GM21723 (cell line): ENCODE results near the gene IL27RA.
A peak's percentile ranks its signal among the peaks of the same experiment; 100 is the strongest.

ENCODE experiments used
- ATAC-seq: cut with Tn5 transposase; IDR thresholded peaks from one replicate; pipeline ENCODE4 v1.9.1; 2021; ENCODE audit warnings: mild to moderate bottlenecking, moderate library complexity; ENCODE audit not compliant: unreplicated experiment

The IL27RA gene

DNA sequence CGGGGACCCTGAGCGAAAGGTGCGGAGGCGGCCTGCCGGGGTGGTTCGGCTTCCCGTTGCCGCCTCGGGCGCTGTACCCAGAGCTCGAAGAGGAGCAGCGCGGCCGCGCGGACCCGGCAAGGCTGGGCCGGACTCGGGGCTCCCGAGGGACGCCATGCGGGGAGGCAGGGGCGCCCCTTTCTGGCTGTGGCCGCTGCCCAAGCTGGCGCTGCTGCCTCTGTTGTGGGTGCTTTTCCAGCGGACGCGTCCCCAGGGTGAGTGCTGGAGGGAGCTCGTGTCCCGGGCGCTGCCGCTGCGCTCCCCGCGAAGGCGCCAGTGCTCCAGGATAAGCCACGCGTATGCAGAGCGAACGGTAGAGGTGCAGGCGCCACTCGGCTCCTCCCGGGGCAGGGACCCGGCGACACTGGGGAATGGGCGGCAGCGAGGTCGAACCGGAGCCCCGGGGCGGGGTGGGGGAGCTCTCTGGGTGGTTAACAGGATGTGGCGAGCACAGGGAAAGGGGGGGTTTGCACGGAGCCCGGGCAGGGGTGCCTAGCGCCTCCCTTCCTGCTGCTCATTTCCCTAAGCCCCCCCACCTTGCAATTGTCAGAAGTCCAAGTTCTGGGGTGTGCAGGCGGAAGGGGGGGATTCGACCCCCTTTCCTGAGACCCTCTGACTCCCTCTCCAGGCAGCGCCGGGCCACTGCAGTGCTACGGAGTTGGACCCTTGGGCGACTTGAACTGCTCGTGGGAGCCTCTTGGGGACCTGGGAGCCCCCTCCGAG lies at the start of gene IL27RA:
Gene IL27RA (plus strand): TSS at position 44 of the 762 bp plus-strand sequence. CDS start 111 bp downstream, at position 155.
- ATAC-seq = no peak

DNA sequence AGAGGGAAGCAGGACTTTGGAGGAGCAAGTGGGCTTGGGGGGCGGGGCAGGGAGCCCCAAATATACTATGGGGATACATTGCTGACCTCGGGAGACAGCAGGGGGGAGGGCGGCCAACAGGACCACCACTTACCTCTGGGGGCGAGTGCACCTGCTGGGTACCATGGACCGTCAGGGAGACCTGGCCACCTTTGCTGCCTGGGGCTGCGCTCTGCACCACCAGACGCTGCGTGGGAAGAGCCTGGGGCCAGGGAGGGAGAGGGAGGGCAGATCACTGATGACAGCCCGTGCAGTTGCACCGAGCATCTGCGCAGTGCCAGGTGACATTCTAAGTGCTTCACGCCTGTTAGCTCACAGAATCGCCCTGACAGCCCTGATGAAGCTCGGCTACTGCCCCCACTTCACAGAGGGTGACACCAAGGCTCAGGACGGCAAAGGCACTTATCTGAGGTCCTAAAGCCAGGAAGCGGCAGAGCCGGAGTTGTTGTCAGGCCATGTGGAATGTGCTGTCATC lies 49.5 kb upstream of the IL27RA start:
- ATAC-seq = no peak

DNA sequence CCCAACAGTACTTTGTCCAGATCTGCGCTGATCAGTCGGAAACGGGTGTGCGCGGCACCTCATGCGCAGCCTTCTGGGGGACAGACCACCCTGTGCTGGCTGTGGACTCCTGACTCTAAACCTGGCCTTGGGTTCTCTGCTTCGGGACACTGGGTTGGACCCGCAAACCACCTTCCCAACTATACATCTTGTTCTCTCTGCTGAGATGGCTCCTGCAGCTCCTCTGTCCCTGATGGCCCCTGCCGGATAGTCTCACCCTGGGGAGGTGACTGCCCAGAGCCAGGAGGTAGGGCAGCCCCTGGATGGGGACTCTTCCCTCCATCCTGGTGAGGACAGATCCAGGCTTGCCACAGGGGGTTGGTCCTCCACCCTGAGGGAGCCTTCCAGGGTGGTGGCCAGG lies 48.8 kb upstream of the IL27RA start:
- no peak for ATAC-seq

DNA sequence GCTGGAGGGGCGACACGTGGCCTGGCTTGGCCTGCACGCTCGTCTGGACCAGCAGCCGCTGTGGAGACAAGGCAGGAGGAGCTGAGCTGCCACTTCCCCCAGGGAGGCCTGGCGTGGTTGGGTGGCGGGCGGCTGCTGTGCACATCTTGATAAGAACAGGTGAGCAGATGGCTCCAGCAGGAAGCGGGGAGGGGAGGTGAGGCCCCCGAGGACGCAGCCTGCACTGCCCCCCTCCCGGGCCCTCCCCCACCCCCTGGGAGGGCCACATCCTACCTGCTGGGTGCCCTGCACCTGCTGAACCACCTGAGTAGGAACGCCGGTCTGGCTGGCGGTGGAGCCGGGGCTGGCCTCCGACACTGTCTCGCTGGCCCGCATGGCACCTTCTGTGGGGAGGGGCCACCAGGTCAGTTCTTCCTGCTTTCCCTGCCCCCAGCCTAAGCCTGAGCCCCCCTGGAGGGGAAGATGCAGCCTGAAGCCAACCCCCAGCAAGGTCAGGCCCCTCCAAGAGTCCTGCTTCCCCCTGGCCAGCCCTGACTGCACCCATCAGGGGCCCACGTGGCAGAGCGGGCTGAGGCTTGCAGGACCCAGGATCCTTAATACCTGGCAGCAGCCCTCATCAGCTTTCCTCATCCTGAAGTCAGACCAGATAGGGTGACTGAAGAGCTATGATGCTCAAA lies 48.2 kb upstream of the IL27RA start:
- ATAC-seq = no peak

GRCh38 chr19:13984186-13984585 lies 47.4 kb upstream of the IL27RA start:
- no peak for ATAC-seq

DNA sequence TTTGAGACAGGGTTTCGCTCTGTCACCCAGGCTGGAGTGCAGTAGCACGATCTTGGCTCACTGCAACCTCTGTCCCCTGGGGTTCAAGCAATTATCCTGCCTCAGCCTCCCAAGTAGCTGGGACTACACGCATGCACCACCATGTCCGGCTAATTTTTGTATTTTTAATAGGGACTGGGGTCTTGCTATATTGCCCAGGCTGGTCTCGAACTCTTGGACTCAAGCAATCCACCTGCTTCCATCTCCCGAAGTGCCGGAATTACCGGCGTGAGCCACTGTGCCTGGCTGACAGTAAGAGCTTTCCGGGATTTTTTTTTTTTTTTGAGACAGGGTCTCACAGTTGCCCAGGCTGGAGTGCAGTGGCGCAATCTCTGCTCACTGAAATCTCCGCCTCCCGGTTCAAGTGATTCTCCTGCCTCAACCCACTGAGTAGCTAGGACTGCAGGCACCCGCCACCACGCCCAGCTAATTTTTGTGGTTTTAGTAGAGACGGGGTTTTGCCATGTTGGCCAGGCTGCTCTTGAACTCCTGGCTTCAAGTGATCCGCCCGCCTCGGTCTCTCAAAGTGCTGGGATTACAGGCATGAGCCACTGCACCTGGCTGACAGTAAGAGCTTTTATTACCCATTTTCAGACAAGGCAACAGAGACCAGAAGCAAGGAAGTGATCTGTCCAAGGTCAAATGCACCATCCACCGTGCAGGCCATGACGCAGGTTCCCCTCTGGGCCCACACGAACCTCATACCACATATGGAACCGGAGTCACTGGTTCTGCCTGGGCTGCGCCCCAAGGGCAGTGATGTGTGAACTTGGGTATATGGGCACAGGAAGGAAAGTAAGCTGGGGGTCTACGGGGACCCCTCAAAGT lies 46.5 kb upstream of the IL27RA start:
- ATAC-seq = no peak

- peak; percentile 8 for ATAC-seq
Measured at GRCh38 chr19:13985771-13986347, 45.7 kb upstream of the IL27RA start.

- peak; percentile 77 for ATAC-seq
Measured at GRCh38 chr19:13986348-13986904, 45.1 kb upstream of the IL27RA start.

DNA sequence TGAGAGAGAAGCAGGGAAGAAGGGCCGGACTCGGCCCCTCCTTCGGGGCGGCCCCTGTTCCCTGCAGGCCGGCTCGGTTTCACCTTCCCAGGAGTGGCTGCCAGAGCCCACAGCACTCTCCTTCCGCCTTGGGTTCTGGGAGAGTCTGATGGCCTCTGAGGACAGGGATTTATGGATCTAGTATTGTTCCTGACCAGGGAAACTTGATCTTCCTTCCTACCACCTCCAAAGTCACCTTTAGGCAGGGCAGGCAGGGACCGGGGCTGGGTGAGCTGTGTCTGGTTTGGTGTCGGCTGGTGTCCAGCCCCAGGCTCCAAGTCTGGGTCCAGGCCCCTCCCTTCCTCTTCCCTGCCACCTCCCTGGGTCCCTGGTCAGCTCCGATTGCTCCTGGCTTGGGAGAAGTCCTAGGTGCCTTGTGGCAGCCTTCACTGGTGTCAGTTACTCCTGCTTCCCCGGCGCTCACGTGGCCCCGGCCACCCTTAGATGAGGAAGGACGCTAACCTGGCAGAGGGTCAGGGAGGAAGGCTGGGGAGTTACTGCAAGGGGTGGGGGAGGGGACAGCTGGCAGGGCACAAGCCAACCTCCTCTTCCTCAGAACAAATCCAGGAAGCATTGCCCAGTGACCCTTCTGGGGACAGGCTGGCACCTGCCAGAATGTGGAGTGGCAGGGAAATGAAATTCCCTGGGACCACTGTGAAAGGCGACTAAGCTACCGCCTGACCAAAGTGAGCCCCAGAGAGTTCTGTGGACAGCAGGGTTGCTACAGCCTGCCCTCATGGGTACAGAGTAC lies 44.3 kb upstream of the IL27RA start:
- ATAC-seq = no peak

GRCh38 chr19:13989487-13989886 lies 42.1 kb upstream of the IL27RA start:
- ATAC-seq = no peak

DNA sequence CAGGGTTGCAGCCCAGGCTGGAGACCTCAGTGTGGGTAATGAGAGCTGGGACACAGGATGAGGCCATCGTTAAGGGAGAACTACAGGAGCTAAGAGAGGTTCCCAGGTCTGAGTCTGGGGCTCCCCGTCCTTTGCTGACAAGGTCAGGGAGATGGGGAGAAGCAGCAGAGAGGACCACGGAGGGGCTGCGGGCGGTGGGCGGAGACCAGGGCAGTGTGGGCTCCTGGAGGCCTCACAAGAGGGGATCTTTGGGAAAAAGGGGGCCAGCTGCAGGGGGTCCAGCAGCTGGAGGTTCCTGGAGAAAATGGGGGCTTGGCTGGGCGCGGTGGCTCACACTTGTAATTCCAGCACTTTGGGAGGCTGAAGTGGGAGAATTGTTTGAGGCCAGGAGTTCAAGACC lies 41.5 kb upstream of the IL27RA start:
- no peak for ATAC-seq

DNA sequence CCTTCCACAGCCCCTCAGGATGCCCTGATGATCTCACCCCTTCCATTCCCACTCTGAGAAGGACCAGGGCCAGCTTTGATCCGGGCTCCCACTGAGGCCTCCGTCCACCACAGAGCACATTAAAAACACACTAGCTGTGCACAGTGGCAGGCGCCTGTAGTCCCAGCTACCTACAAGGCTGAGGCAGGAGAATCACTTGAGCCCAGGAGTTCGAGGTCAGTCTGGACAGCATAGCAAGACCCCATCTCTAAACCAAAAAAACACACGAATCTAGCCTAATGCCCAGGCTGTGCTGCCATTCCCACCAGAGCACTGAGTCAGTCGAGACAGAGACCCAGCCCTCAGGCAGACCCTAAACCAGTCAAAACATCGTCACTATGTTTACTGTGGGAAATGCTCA lies 39.5 kb upstream of the IL27RA start:
- no peak for ATAC-seq

GRCh38 chr19:13993590-13994300 lies 37.8 kb upstream of the IL27RA start:
- ATAC-seq = no peak

GRCh38 chr19:13995017-13995728 lies 36.4 kb upstream of the IL27RA start:
- no peak for ATAC-seq

DNA sequence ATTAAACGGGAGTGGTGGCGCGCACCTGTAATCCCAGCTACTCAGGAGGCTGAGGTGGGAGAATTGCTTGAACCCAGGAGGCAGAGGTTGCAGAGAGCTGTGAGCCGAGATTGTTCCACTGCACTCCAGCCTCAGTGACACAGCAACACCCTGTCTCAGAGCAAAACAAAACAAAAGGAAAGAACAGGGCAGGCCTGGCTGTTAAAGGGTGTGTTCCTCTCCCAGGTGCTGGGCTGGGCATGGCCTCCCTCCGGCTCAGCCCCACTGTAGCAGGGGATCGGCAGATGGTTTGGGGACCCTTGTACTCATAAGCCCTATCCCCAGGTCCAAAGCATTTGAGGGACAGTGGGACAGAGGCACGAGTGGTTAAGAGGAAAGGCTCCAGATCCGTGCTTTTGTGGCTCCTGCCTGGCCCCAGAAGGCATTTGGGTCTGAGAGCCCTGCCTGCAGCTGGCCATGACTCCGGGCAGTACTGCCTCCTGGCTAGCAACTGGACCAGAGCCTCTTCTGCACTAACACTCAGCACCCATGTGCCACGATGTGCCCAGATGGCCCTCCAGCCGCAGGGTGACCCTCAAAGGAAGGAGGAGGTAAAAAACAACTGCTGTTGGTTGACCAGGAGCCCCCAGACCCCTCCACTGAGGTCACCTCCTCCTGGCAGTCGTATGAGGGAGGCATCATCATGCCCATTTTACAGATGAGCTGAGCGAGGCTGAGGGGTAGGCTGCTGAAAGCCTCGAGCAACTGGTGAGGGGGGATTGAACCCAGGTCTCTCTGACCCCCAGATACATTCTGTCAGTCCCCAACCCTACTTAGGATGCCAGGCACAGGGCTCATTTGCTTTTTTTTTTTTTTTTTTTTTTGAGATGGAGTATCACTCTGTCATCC lies 35.4 kb upstream of the IL27RA start:
- no peak for ATAC-seq

GRCh38 chr19:13996928-13997630 lies 34.5 kb upstream of the IL27RA start:
- ATAC-seq = no peak

- ATAC-seq = no peak
Measured at GRCh38 chr19:13997631-13997962, 34.0 kb upstream of the IL27RA start.
